HG03097 (cell line): ENCODE data around the gene UBE2L3.
A peak's percentile ranks its signal among the peaks of the same experiment; 100 is the strongest.
"Not testable (repeated sequence)": the region's sequence is repeated elsewhere in the genome, so short reads cannot be mapped to it uniquely, and the experiment has no call there.

Experiments
- ATAC-seq: cut with Tn5 transposase; IDR thresholded peaks from one replicate; pipeline ENCODE4 v1.9.1; 2021; ENCODE audit not compliant: unreplicated experiment, low FRiP score

Gene UBE2L3

GRCh38 chr22:21624880-21625791 is 57.6 kb downstream of the UBE2L3 start:
- ATAC-seq: no peak

- ATAC-seq: no peak
Measured at GRCh38 chr22:21626073-21626734, 58.7 kb downstream of the UBE2L3 start.

GRCh38 chr22:21626735-21627469 is 59.4 kb downstream of the UBE2L3 start:
- no peak for ATAC-seq

DNA sequence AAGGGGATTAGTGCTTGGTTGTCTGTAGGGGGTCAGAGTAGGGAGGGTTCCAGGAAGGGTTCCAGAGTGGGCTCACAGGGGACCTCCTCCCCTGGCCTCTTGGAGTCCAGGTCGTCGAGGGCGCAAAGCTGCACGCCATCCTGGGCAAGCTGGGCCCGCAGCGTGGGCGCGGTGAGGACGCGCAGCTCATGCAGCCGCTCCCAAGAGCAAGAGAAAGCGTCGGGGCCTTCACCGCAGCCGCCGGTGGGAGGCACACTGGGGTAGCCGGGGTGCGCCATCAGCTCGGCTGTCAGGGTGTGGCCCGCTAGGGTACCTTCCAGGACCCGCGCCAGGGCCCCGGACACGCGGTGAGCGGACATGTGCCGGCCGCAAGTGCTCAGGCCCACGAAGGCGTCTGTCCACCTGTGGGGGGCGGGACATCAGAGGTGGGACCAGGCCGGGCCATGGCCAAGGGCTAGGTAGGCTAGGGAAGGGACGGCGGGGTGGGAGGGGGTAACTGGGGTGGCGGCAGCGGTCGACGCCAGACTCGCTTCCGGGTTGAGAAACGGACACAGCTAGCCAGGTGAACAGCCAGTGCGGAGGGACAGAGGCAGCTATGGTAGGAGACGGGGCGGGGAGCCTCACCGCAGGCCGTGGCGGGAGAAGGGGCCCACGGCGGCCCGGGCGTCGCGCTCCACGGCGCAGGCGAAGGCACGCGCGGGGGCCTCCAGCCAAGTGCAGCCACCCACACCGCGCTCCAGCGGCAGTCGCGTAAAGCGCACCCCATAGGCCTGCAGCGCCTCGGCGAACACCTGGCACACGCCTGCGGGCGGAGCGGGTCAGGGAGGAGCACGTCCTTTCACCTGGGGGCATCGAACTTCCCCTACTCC is 61.1 kb downstream of the UBE2L3 start:
- no peak for ATAC-seq

GRCh38 chr22:21629255-21630149 is 62.0 kb downstream of the UBE2L3 start, which contains the start of gene YDJC:
TSS of gene YDJC (minus strand) at chr22:21630022. CDS start at chr22:21630014, 8 bp downstream.
- ATAC-seq: peak; percentile 75

GRCh38 chr22:21631025-21631424 is 63.5 kb downstream of the UBE2L3 start:
- ATAC-seq: no peak

DNA sequence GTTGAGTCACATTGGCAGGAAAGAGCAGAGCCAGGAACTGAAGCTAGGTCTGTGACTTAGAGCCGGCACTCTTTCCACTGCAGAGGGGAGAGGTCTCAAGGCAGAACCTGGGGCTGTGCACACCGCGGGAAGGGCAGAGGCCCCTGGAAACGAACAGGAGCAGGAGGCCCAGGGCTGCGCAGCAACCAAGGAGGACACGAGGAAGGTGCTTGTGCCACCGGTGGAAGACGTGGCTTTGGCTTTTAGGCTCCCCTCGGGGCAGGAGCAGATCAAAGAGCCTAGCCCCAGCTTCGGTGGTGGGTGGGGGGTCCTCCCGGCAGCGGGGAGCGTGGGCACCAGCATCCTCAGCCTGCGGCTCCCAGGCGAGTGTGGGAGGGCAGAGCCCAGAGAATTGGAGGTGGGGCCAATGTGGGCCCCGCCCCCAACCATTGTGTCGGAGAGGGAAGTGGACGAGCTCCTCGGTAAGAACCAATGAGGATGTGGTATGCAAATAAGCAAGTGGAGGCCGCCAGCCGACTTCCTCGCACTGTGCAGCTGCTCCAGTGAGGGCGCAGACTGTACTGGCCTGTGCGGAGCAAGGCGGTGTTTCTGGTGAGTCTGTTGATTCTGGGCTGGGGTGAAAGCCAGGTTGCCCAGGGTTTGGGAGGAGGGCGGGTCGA is 64.9 kb downstream of the UBE2L3 start, which contains the start of gene CCDC116:
Gene CCDC116, plus strand, starts transcription at position 524 of the 659 bp plus-strand sequence. CDS start 422 bp downstream, outside the sequence.
- no peak for ATAC-seq

DNA sequence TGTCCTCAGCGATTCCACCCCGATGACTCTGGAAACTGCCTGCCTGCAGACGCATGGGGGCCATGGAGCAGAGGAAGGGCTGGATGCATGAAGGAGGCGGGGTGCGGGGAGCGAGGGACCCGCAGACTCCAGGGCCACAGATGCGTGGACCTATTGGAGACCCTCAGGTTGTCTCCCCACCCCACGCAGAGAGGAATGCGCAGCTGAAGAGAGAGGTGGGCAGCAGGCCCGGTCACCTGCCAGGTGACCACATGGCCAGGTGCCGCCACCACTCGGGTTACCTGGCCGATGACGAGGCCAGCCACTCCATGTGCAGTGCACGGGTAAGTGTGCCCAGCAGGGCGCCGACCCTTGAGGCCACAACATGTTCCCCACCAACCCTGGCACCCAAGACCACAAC is 65.4 kb downstream of the UBE2L3 start:
- ATAC-seq: no peak

- no peak for ATAC-seq
Measured at GRCh38 chr22:21633481-21633880, 66.0 kb downstream of the UBE2L3 start.

GRCh38 chr22:21634081-21634480 is 66.6 kb downstream of the UBE2L3 start:
- ATAC-seq: no peak

- ATAC-seq: no peak
Measured at GRCh38 chr22:21634844-21635243, 67.3 kb downstream of the UBE2L3 start.

GRCh38 chr22:21635771-21636510 is 68.4 kb downstream of the UBE2L3 start:
- ATAC-seq: no peak

DNA sequence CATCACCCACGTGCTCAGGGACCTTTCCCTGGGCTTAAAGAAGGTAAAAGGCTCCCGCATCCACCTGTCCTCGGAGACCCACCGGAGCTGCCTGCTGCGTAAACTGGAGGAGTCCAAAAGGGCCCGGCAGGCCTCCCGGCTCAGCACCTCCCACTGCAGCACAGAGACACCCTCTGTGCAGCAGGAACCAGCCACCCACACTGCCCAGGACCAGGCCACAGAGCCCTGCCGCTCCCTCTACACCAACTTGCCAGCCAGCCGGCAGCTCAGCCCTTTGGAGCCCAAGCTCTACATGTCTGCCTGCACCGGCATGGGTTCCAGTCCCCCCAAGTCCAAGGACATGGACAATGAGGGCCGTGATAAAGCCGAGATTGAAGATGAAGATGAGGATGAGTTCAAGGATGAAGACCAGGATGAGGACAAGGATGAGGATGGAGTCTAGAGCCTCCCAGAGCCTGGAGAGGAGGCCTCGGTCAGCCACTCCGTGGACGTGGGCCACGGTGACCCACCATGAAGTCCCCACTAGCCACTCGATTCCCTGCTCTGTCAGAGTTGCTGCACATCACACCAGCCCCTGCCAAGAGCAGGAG is 69.2 kb downstream of the UBE2L3 start:
- no peak for ATAC-seq

DNA sequence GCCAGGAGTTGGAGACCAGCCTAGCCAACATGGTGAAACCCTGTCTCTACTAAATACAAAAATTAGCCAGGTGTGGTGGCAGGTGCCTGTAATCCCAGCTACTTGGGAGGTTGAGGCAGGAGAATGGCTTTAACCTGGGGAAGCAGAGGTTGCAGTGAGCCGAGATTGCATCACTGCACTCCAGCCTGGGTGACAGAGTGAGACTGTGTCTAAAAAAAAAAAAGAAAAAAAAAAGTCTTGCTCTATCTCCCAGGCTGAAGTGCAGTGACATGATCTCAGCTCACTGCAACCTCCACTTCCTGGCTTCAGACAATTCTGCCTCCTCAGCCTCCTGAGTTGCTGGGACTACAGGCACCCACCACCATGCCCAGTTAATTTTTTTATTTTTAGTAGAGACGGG is 69.9 kb downstream of the UBE2L3 start:
- ATAC-seq: not testable (repeated sequence)

DNA sequence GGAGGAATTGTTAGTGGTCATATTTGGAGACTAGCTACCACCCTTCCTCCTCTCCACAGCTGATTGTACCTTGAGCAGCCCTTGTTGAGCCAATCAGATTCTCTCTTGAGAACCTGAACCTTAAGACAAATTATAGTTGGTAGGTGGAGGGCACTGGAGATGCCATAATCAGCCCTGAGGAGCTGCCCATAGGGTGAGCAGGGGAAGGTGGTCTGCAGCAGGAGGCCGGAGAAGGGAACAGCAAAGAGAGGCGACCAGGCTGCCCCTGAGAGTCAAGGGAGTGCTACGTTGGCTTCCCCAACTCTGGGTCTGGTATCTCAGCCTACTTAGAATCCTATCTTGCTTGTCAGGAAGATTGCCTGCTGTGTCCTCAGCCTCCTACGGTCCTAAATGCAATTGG is 71.8 kb downstream of the UBE2L3 start:
- no peak for ATAC-seq

DNA sequence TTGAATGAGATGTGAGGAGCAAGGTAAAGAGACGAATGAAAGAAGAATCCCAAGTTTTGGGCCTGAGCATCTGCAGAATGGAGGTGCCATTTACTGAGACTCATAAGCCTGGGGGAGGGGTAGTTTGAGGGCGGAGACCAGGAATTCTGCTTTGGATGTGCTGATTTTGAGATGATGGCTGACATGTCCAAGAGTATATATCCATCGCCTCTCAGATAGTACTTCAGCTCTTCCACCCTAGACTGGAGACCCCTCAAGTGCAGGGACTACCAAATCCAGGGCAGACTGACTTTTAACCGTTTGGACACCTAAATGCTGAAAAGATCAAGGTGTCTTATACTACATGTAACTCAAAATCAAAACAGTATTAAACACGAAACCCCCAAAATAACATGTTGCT is 73.3 kb downstream of the UBE2L3 start:
- no peak for ATAC-seq

DNA sequence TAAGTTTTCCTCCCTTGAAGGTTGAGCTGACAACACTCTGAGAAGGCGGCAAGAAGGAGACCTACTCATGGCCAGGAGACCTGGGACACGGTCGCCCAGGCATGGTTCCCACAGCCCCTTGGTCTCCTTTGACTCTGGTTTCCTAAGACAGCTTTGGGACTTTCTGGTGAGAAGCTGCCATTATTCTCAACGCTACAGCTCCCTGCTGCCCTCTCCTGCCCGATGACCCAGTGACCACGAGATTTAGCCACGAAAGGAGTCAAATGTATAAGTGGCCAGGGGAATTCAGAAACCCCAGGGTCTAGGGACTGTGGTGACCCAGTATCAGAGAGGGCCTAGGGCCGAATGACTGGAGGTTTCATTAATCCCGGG is 73.9 kb downstream of the UBE2L3 start:
- ATAC-seq: no peak
